Mammary epithelial cell (primary cell): ENCODE measurements around the gene DMGDH.

Experiments used
- CTCF ChIP-seq, 2 donors: IDR thresholded peaks in 1 of 2; conservative IDR thresholded peaks in 1 of 2; 2 replicates each; pipeline ENCODE4 v1.5.1; 2011 to 2012; ENCODE audit warnings: inconsistent platforms in 2 of 2, low read length in 2 of 2, mild to moderate bottlenecking in 2 of 2, control low read depth in 1 of 2, low read depth in 1 of 2; ENCODE audit not compliant: insufficient read depth in 1 of 2; ENCODE audit errors: extremely low read depth in 1 of 2
- EZH2 ChIP-seq: IDR thresholded peaks from 2 replicates; pipeline ENCODE4 v1.6.1; 2012; ENCODE audit warnings: low read length, inconsistent platforms, borderline replicate concordance

GRCh38 chr5:78993165-78993564 lies 76.3 kb downstream of the DMGDH start:
- TF ChIP-seq CTCF (conservative IDR thresholded peaks at IDR 0.05 in 1 of 2, IDR thresholded peaks at IDR 0.05 in 1 of 2; ENCODE audit: extremely low read depth in 1 of 2, insufficient read depth in 1 of 2, low read depth in 1 of 2, low read length in 2 of 2) = no peak
- TF ChIP-seq EZH2 = no peak
